Osteocyte (in vitro differentiated cells): ENCODE results near the gene B3GALT4. TPM values are rescaled to one million over a fixed set of nuclear protein-coding genes. Genes with fewer than 3 reads are reported as not detected.

Experiments
- DNase-seq: peaks from one replicate; pipeline ENCODE4 v3.0.0; 2021; ENCODE audit warnings: mixed read lengths; ENCODE audit not compliant: unreplicated experiment; ENCODE audit errors: extremely low spot score
- H3K27ac Mint-ChIP-seq: one replicate; pipeline ENCODE4 v1.8.0; 2021; ENCODE audit warnings: mild to moderate bottlenecking, mixed read lengths; ENCODE audit not compliant: unreplicated experiment
- H3K27me3 Mint-ChIP-seq: one replicate; pipeline ENCODE4 v1.8.0; 2021; ENCODE audit warnings: mixed read lengths; ENCODE audit not compliant: unreplicated experiment
- H3K36me3 Mint-ChIP-seq: one replicate; pipeline ENCODE4 v1.8.0; 2021; ENCODE audit warnings: mixed read lengths; ENCODE audit not compliant: unreplicated experiment
- H3K4me1 Mint-ChIP-seq: one replicate; pipeline ENCODE4 v1.8.0; 2021; ENCODE audit warnings: mixed read lengths; ENCODE audit not compliant: unreplicated experiment
- H3K4me3 Mint-ChIP-seq: one replicate; pipeline ENCODE4 v1.8.0; 2021; ENCODE audit warnings: mild to moderate bottlenecking, moderate library complexity, mixed read lengths; ENCODE audit not compliant: unreplicated experiment
- H3K9me3 Mint-ChIP-seq: one replicate; pipeline ENCODE4 v1.8.0; 2021; ENCODE audit warnings: mixed read lengths; ENCODE audit not compliant: unreplicated experiment
- total RNA-seq: library from RNA; stranded (reverse); gene quantifications from 2 replicates; pipeline ENCODE4 v1.2.1, GENCODE V29; 2021
- TF ChIP-seq, protein P1 (sequence below): fragments of 200-600 bp; sonication (generic); IDR thresholded peaks from 2 replicates; pipeline ENCODE4 v1.5.0; 2021; ENCODE audit warnings: antibody characterized with exemption, mild to moderate bottlenecking, moderate library complexity

B3GALT4 gene
- total RNA-seq, 1 donor from 2014 or later, result 6.3 TPM

DNA sequence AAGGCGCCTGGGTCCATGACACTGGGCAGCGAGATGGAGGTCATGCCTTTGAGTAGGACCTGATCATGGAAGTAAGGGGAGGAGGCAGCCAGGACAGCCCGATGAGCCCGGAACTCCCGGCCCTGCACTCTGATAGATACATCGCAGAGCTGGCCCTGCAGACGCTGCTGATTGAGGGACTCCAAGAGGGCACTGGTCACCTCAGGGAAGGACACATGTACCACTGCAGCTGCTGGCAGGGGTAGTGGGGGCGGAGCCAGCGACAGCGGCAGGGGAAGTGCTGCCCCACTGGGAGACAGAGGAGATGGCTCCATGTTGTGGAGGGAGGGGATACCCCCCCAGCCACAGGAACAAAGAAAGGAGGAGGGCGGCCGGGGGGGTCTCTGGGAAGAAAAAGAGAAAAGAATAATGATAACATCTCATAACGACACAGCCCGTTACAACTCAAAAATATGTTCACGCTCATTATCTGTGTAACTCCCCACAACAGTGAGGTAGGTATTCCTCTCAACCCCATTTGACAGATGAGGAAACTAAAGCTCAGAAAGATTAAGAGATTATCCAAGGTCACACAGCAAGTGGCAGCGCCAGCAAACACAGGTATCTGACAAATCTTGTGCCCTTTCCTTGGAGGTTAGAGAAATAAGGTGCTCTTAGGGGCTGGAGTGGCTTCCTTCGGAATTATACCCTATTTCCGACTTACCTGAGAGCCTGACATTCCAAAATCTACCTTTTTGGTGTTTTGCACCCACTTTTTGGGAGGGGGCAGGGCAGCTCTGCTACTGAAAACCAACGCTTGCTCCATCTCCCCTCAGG lies 39.9 kb downstream of the B3GALT4 start:
- TF ChIP-seq, protein P1, sequence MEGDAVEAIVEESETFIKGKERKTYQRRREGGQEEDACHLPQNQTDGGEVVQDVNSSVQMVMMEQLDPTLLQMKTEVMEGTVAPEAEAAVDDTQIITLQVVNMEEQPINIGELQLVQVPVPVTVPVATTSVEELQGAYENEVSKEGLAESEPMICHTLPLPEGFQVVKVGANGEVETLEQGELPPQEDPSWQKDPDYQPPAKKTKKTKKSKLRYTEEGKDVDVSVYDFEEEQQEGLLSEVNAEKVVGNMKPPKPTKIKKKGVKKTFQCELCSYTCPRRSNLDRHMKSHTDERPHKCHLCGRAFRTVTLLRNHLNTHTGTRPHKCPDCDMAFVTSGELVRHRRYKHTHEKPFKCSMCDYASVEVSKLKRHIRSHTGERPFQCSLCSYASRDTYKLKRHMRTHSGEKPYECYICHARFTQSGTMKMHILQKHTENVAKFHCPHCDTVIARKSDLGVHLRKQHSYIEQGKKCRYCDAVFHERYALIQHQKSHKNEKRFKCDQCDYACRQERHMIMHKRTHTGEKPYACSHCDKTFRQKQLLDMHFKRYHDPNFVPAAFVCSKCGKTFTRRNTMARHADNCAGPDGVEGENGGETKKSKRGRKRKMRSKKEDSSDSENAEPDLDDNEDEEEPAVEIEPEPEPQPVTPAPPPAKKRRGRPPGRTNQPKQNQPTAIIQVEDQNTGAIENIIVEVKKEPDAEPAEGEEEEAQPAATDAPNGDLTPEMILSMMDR, result no peak

DNA sequence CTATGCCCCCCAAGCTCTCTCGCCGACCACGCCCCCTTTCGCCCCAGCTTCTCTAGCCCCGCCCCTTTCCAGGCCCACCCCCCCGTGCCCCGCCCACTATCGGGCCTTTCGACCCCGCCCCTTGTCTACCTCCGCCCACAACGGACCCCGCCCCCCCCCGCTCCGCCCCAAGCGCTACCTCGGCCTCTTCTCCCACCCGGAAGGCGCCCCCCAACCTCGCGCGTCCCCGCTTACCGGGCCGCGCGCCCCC lies 40.4 kb downstream of the B3GALT4 start:
- H3K27ac Mint-ChIP-seq, result peak overlapping the region; percentile 70
- peak overlapping the region; percentile 70 for H3K4me3 Mint-ChIP-seq
- H3K27me3 Mint-ChIP-seq, result no peaks in the 10 kb centered on the region
- no peaks in the 10 kb centered on the region for H3K9me3 Mint-ChIP-seq
- H3K36me3 Mint-ChIP-seq, result peaks cover 20% of the 10 kb centered on the region
- TF ChIP-seq, protein P1, result no peak
- peaks cover 63% of the 10 kb centered on the region for H3K4me1 Mint-ChIP-seq
- no peak for DNase-seq

More for the DNA sequence above, 39.9 kb downstream of the B3GALT4 start:
- H3K9me3 Mint-ChIP-seq, result no peaks in the 10 kb centered on the region
- peak overlapping the region; percentile 70 for H3K4me3 Mint-ChIP-seq
- DNase-seq, result no peak
- H3K27ac Mint-ChIP-seq, result peak overlapping the region; percentile 70
- H3K27me3 Mint-ChIP-seq, result no peaks in the 10 kb centered on the region
- peaks cover 63% of the 10 kb centered on the region for H3K4me1 Mint-ChIP-seq
- H3K36me3 Mint-ChIP-seq, result peaks cover 20% of the 10 kb centered on the region

DNA sequence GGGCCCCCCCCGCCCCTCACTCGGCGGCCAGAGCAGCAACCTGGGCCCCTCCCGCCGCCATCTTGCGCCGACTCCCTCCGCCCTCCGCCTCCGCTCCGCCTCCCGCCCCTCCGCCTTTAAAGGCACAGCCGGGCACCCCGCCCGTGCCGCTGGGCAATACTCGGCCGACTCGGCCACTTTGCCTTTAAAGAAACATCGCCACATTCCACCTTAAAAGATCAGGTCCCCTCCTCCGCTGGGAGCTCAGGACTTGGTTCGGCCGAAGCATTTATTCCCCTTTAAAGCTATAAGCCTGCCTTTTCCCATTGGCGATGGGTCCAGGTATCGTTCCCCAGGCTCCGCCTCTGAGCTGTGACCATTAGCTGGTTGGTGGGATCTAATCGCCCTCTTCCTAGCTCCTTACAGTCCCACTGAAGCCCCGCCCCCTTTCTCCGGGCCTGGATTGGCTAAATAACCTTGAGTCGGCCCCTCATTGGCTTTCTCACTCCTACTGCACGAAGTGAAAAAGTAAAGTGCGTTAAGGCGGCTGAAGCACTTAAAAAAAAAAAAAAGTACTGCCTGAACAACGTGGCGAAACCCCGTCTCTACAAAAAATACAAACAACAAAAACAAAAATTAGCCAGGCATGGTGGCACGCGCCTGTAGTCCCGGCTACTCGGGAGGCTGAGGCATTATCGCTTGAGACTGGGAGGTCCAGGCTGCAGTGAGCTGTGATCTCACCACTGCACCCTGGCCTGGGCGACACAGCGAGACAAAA lies 40.9 kb downstream of the B3GALT4 start, which contains the start of gene ZBTB22:
ZBTB22 (minus strand) TSS at position 76 of the 757 bp plus-strand sequence. CDS start 828 bp downstream, outside the sequence.
- H3K4me3 Mint-ChIP-seq, result peak within 1 kb of the TSS; percentile 95
- DNase-seq, result peak; percentile 98
- no peaks in the 10 kb centered on the region for H3K27me3 Mint-ChIP-seq
- TF ChIP-seq, protein P1, result no peak
- peaks cover 63% of the 10 kb centered on the region for H3K4me1 Mint-ChIP-seq
- no peaks in the 10 kb centered on the region for H3K9me3 Mint-ChIP-seq
- H3K36me3 Mint-ChIP-seq, result peaks cover 20% of the 10 kb centered on the region
- H3K27ac Mint-ChIP-seq, result peak within 1 kb of the TSS; percentile 99

DNA sequence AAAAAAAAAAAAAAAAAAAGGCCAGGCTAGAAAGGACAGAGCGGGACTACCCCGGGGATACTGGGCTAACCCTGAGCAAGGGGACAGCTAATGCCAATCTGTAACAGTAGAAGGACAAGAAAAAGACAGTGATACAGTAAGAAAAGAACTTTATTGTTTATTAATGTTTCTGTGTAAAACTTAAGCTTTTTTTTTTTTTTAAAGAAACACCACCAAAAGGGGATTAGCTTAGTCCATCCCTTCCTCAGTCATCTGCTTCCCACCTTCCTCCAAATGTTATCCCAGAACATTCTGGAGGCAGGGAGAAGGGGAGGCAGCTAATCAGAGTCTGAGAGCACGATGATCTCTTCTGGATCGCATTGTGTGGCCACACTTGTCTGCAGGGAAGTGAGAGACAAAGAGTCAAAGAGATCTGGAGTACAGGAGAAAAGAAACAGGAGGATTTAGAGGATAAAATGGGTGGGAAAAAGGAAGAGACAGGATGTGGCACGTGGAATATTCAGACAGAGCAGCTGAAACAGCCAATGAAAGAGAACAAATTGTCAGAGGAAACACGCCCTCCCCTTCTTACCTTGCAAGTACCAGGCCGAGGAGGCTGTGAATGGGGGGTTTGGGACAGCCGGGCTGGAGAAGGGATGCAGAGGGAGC lies 41.6 kb downstream of the B3GALT4 start:
- Mint-ChIP-seq H3K27me3 (no peaks in the 10 kb centered on the region), H3K9me3 (no peaks in the 10 kb centered on the region), H3K4me1 (peaks cover 62% of the 10 kb centered on the region), H3K4me3 (peak overlapping the region; percentile 95), H3K27ac (peak overlapping the region; percentile 99), H3K36me3 (peaks cover 20% of the 10 kb centered on the region)
- DNase-seq, result no peak
- TF ChIP-seq, protein P1, result no peak

DNA sequence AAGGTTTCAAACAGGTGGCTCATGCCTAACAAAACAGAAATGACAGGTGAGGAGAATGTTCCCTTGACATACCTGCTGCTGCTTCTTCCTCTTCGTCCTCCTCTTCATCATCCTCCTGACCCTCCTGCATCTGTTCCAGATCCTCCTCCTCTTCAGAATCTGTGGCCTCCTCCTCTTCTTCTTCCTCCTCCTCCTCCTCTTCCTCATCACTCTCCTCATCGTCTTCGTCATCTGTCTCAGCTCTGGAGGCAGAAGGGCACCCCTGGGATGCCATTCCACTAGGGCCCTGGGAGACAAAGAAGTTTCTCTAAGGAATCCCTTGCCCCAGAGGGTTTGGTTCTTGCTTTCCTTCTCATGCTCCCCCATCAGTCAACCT lies 43.0 kb downstream of the B3GALT4 start:
- TF ChIP-seq, protein P1, result no peak
- Mint-ChIP-seq H3K27ac (no peak overlapping the region), H3K27me3 (no peaks in the 10 kb centered on the region), H3K36me3 (peaks cover 20% of the 10 kb centered on the region), H3K9me3 (no peaks in the 10 kb centered on the region), H3K4me3 (no peak overlapping the region), H3K4me1 (peaks cover 61% of the 10 kb centered on the region)
- DNase-seq, result no peak
